ENCODE data around the gene CMTM8. TPM values are rescaled to one million over a fixed set of nuclear protein-coding genes. Genes with fewer than 3 reads are reported as not detected.
A peak's percentile ranks its signal among the peaks of the same experiment; 100 is the strongest.

The CMTM8 gene
- total and polyA plus RNA-seq, 8 donors = 1.3 to 8.1 (median 5.3) TPM; not detected in 2

DNA sequence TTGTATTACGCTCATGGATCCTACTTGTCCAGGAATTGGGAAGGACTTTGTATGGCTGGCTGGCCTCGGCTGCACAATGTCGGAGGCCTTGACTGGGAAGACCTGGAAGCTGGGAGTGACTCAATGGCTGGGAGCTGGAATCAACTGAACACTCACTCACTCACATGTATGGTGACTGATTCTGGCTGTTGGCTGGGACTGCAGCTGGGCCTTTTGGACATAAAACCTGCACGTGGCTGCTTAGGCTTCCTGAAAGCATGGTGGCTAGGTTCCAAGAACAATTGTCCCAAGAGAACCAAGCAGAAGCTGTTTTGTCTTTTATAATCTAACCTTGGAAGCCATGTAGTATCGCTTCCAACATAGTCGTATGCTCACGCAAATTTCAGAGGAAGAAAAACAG, 38.0 kb upstream of the CMTM8 start:
- no peak overlapping the region for H3K4me3 ChIP-seq
- DNase-seq = peak in 1 of 2 donors; percentile 57
- WGBS, 5 donors = 75 to 89% (median 84%) methylated on average over 7 of the region's 7 CpGs
- H3K4me1 ChIP-seq = peaks cover 0 to 3% (median 0%) of the 10 kb centered on the region in 4 donors
- no peaks in the 10 kb centered on the region for H3K36me3 ChIP-seq
- H3K9me3 ChIP-seq = no peaks in the 10 kb centered on the region
- H3K27me3 ChIP-seq = no peaks in the 10 kb centered on the region
- TF ChIP-seq CTCF (IDR thresholded peaks at IDR 0.05) (no peak), POLR2A (IDR thresholded peaks at IDR 0.05) (no peak), POLR2AphosphoS5 (IDR thresholded peaks at IDR 0.05) (no peak), EP300 (IDR thresholded peaks at IDR 0.05) (no peak)
- peak overlapping the region in 1 of 5 donors; percentile 56 for H3K27ac ChIP-seq
- intact Hi-C loops (cut with DNase I; ENCODE audit: low total_unique reads) = no loop called here

GRCh38 chr3:32200992-32201758, 37.3 kb upstream of the CMTM8 start:
- 61 to 84% (median 77%) methylated on average over 5 to 10 of the region's 10 CpGs for WGBS, 5 donors
- peak in 1 of 2 donors; percentile 29 for DNase-seq
- intact Hi-C loops (cut with DNase I; ENCODE audit: low total_unique reads) = no loop called here
- peak overlapping the region in 3 of 5 donors; percentile 3 to 56 (median 26) for H3K27ac ChIP-seq
- H3K4me3 ChIP-seq = no peak overlapping the region
- no peaks in the 10 kb centered on the region for H3K27me3 ChIP-seq
- TF ChIP-seq CTCF (IDR thresholded peaks at IDR 0.05) = no peak
- TF ChIP-seq POLR2A (IDR thresholded peaks at IDR 0.05) = no peak
- TF ChIP-seq POLR2AphosphoS5 (IDR thresholded peaks at IDR 0.05) = no peak
- no peaks in the 10 kb centered on the region for H3K9me3 ChIP-seq
- peaks cover 0 to 3% (median 0%) of the 10 kb centered on the region in 4 donors for H3K4me1 ChIP-seq
- no peaks in the 10 kb centered on the region for H3K36me3 ChIP-seq

- intact Hi-C loops (cut with DNase I; ENCODE audit: low total_unique reads) = no loop called here
- Histone ChIP-seq H3K36me3 (no peaks in the 10 kb centered on the region), H3K27ac (peak overlapping the region in 1 of 5 donors; percentile 56), H3K4me1 (peaks cover 0 to 3% (median 0%) of the 10 kb centered on the region in 4 donors), H3K9me3 (no peaks in the 10 kb centered on the region), H3K4me3 (no peak overlapping the region), H3K27me3 (no peaks in the 10 kb centered on the region)
- 87 to 93% (median 91%) methylated on average over 1 of the region's 1 CpG for WGBS, 5 donors
- DNase-seq = no peak
- no peak for TF ChIP-seq POLR2A (IDR thresholded peaks at IDR 0.05)
- no peak for TF ChIP-seq CTCF (IDR thresholded peaks at IDR 0.05)
- no peak for TF ChIP-seq POLR2AphosphoS5 (IDR thresholded peaks at IDR 0.05)
- no peak for TF ChIP-seq EP300 (IDR thresholded peaks at IDR 0.05)
Measured at GRCh38 chr3:32202496-32202895, 36.0 kb upstream of the CMTM8 start.

GRCh38 chr3:32203854-32204253, 34.6 kb upstream of the CMTM8 start:
- no peaks in the 10 kb centered on the region for H3K27me3 ChIP-seq
- no peaks in the 10 kb centered on the region for H3K36me3 ChIP-seq
- intact Hi-C loops (cut with DNase I; ENCODE audit: low total_unique reads) = no loop called here
- TF ChIP-seq POLR2AphosphoS5 (IDR thresholded peaks at IDR 0.05) = no peak
- TF ChIP-seq CTCF (IDR thresholded peaks at IDR 0.05) = no peak
- no peak for TF ChIP-seq POLR2A (IDR thresholded peaks at IDR 0.05)
- TF ChIP-seq EP300 (IDR thresholded peaks at IDR 0.05) = no peak
- no peak overlapping the region for H3K4me3 ChIP-seq
- H3K27ac ChIP-seq = no peak overlapping the region
- no peaks in the 10 kb centered on the region for H3K9me3 ChIP-seq
- peaks cover 0 to 3% (median 0%) of the 10 kb centered on the region in 4 donors for H3K4me1 ChIP-seq
- no peak for DNase-seq
